ENCODE data around the gene CFAP100.

Gene CFAP100

GRCh38 chr3:126446791-126447190, 52.1 kb downstream of the CFAP100 start:
- CTCF ChIA-PET = interaction anchor here (0.6 to 1.2 kb wide), 3 partner anchors 189 to 249 kb away, joined by 3 read pairs; no protein-coding TSS in a partner anchor
- POLR2A ChIA-PET = no interaction called here
- Histone ChIP-seq H3K27ac (ENCODE audit: extremely low read depth, low read depth, low read length) (no peak overlapping the region), H3K4me1 (ENCODE audit: control insufficient read depth, insufficient read depth, low read length) (no peaks in the 10 kb centered on the region), H3K9me3 (ENCODE audit: control insufficient read depth, insufficient read depth, low read depth, low read length) (no peaks in the 10 kb centered on the region), H3K36me3 (ENCODE audit: control insufficient read depth in 2 of 2, insufficient read depth in 1 of 2, low read length in 2 of 2) (peaks cover 0 to 72% of the 10 kb centered on the region in 2 experiments; a peak in 1 of 3 replicates), H3K4me3 (ENCODE audit: low read depth, low read length) (no peak overlapping the region)
- TF ChIP-seq ZNF488 (tag by site-specific recombination; IDR thresholded peaks at IDR 0.05) (no peak), RBAK (tag by site-specific recombination; IDR thresholded peaks at IDR 0.05) (no peak), HOXC10 (CRISPR knock-in tag; IDR thresholded peaks at IDR 0.05) (no peak), ZNF792 (tag by site-specific recombination; IDR thresholded peaks at IDR 0.05) (no peak), ZNF530 (tag by site-specific recombination; IDR thresholded peaks at IDR 0.05; ENCODE audit: low read depth) (no peak), ZNF140 (tag by site-specific recombination; IDR thresholded peaks at IDR 0.05) (no peak), PRDM6 (tag by site-specific recombination; IDR thresholded peaks at IDR 0.05) (no peak), ZBTB11 (tag by site-specific recombination; conservative IDR thresholded peaks at IDR 0.05; ENCODE audit: low read depth) (no peak), ZNF629 (tag by site-specific recombination; IDR thresholded peaks at IDR 0.05) (no peak), ZNF513 (tag by site-specific recombination; IDR thresholded peaks at IDR 0.05) (no peak), ZNF223 (tag by site-specific recombination; IDR thresholded peaks at IDR 0.05) (no peak), ZNF404 (tag by site-specific recombination; IDR thresholded peaks at IDR 0.05) (no peak)

- H3K4me3 ChIP-seq (ENCODE audit: low read depth, low read length) = no peak overlapping the region
- no peak for TF ChIP-seq ZNF76 (tag by site-specific recombination; IDR thresholded peaks at IDR 0.05; ENCODE audit: borderline replicate concordance, low read depth)
- H3K4me1 ChIP-seq (ENCODE audit: control insufficient read depth, insufficient read depth, low read length) = no peaks in the 10 kb centered on the region
- POLR2A ChIA-PET = no interaction called here
- H3K27ac ChIP-seq (ENCODE audit: extremely low read depth, low read depth, low read length) = no peak overlapping the region
- no peaks in the 10 kb centered on the region for H3K9me3 ChIP-seq (ENCODE audit: control insufficient read depth, insufficient read depth, low read depth, low read length)
- H3K36me3 ChIP-seq (ENCODE audit: control insufficient read depth in 2 of 2, insufficient read depth in 1 of 2, low read length in 2 of 2) = peaks cover 2 to 73% of the 10 kb centered on the region in 2 experiments; a peak in 2 of 3 replicates
- CTCF ChIA-PET = interaction anchor here (0.6 to 1.2 kb wide), 2 partner anchors 190 to 237 kb away, joined by 3 read pairs; no protein-coding TSS in a partner anchor
These were observed 52.9 kb downstream of the CFAP100 start for GRCh38 chr3:126447456-126448106.
